Measurements from ENCODE around the gene HS3ST6. TPM values are rescaled to one million over a fixed set of nuclear protein-coding genes. Genes with fewer than 3 reads are reported as not detected.
"Not testable (repeated sequence)": the region's sequence is repeated elsewhere in the genome, so short reads cannot be mapped to it uniquely, and the experiment has no call there.

HS3ST6 gene
- total RNA-seq, 1 donor from 2014 or later: not detected

- H3K36me3 ChIP-seq (ENCODE audit: control insufficient read depth, insufficient read depth, low read length): no peaks in the 10 kb centered on the region
- H3K4me3 ChIP-seq (ENCODE audit: low read depth, low read length): no peak overlapping the region
- TF ChIP-seq CTCF (IDR thresholded peaks at IDR 0.05; ENCODE audit: insufficient read depth, low read length, severe bottlenecking): no peak
- FAIRE-seq: no peak
- no peak for DNase-seq (ENCODE audit: low read depth)
- H3K27me3 ChIP-seq (ENCODE audit: control insufficient read depth, insufficient read depth, low read length): peaks cover 4% of the 10 kb centered on the region
These were observed 30.4 kb downstream of the HS3ST6 start for GRCh38 chr16:1887711-1888354.

GRCh38 chr16:1884889-1885288 is 33.3 kb downstream of the HS3ST6 start:
- no peak overlapping the region for H3K4me3 ChIP-seq (ENCODE audit: low read depth, low read length)
- no peaks in the 10 kb centered on the region for H3K36me3 ChIP-seq (ENCODE audit: control insufficient read depth, insufficient read depth, low read length)
- FAIRE-seq (no peak), DNase-seq (ENCODE audit: low read depth) (no peak)
- peaks cover 2% of the 10 kb centered on the region for H3K27me3 ChIP-seq (ENCODE audit: control insufficient read depth, insufficient read depth, low read length)
- no peak for TF ChIP-seq CTCF (IDR thresholded peaks at IDR 0.05; ENCODE audit: insufficient read depth, low read length, severe bottlenecking)

GRCh38 chr16:1884155-1884760 is 34.0 kb downstream of the HS3ST6 start:
- peak; percentile 40 for FAIRE-seq
- DNase-seq (ENCODE audit: low read depth): peak; percentile 45

GRCh38 chr16:1881172-1881571 is 37.0 kb downstream of the HS3ST6 start:
- H3K27me3 ChIP-seq (ENCODE audit: control insufficient read depth, insufficient read depth, low read length); FAIRE-seq; H3K4me3 ChIP-seq (ENCODE audit: low read depth, low read length); H3K36me3 ChIP-seq (ENCODE audit: control insufficient read depth, insufficient read depth, low read length); DNase-seq (ENCODE audit: low read depth): not testable (repeated sequence)

More at GRCh38 chr16:1884155-1884760, 34.0 kb downstream of the HS3ST6 start:
- Histone ChIP-seq H3K27me3 (ENCODE audit: control insufficient read depth, insufficient read depth, low read length) (no peaks in the 10 kb centered on the region), H3K36me3 (ENCODE audit: control insufficient read depth, insufficient read depth, low read length) (no peaks in the 10 kb centered on the region), H3K4me3 (ENCODE audit: low read depth, low read length) (no peak overlapping the region)
- TF ChIP-seq CTCF (IDR thresholded peaks at IDR 0.05; ENCODE audit: insufficient read depth, low read length, severe bottlenecking): peak; percentile 14

- no peak for TF ChIP-seq CTCF (IDR thresholded peaks at IDR 0.05; ENCODE audit: insufficient read depth, low read length, severe bottlenecking)
- Histone ChIP-seq H3K4me3 (ENCODE audit: low read depth, low read length) (no peak overlapping the region), H3K27me3 (ENCODE audit: control insufficient read depth, insufficient read depth, low read length) (peaks cover 5% of the 10 kb centered on the region), H3K36me3 (ENCODE audit: control insufficient read depth, insufficient read depth, low read length) (no peaks in the 10 kb centered on the region)
- FAIRE-seq: no peak
- DNase-seq (ENCODE audit: low read depth): no peak
These were observed 38.7 kb downstream of the HS3ST6 start for GRCh38 chr16:1879477-1879876.

GRCh38 chr16:1878256-1878655 is 40.0 kb downstream of the HS3ST6 start:
- TF ChIP-seq CTCF (IDR thresholded peaks at IDR 0.05; ENCODE audit: insufficient read depth, low read length, severe bottlenecking): no peak
- Histone ChIP-seq H3K36me3 (ENCODE audit: control insufficient read depth, insufficient read depth, low read length) (no peaks in the 10 kb centered on the region), H3K4me3 (ENCODE audit: low read depth, low read length) (no peak overlapping the region), H3K27me3 (ENCODE audit: control insufficient read depth, insufficient read depth, low read length) (peaks cover 5% of the 10 kb centered on the region)
- no peak for FAIRE-seq
- DNase-seq (ENCODE audit: low read depth): no peak
